ENCODE data around the gene DDC.

The DDC gene, protein sequence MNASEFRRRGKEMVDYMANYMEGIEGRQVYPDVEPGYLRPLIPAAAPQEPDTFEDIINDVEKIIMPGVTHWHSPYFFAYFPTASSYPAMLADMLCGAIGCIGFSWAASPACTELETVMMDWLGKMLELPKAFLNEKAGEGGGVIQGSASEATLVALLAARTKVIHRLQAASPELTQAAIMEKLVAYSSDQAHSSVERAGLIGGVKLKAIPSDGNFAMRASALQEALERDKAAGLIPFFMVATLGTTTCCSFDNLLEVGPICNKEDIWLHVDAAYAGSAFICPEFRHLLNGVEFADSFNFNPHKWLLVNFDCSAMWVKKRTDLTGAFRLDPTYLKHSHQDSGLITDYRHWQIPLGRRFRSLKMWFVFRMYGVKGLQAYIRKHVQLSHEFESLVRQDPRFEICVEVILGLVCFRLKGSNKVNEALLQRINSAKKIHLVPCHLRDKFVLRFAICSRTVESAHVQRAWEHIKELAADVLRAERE

DNA sequence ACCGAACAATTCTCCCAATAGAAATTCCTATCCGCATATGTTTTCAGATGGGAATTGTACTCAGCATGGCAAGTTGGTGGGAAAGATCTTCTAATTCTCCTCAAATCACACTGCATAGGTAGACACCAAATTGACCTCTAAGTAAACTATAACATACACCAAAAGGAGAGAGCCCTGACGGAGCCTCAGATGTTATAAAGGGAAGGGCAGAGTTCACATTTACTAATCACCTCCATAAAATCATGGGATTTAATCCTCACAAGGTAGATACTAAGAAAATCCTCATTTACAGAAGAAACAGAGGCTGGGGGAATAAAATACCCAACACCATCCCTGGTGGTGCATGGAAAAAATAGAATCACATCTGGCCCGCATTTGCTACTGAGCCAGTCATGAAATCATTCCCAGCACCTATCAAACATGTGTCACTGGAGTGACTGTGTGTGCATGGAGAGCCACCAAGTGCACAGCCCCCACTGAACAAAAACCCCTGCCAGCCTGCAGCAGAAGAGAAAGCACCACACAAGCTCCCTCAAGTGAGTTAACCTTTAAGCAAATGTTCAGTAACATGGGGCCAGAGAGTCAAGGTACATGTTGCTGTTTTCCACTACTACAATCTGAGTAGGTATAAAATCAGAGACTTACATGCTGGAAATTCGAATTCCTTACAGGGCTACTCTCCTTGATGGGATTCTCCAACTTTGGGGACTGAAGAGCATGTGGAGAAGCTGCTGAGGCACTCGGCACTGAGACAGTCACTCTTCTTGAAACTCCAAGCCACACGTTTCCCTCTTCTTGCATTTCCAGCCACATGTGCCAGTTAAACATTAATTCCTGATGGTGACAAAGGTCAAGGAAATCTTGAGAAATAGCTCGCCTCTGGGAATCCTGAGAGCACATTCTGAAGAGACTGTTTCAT, at the start of gene DDC:
TSS of gene DDC (minus strand) at position 766 of the 919 bp plus-strand sequence. CDS start 21,320 bp downstream, outside the sequence.
- no peak for DNase-seq

DNA sequence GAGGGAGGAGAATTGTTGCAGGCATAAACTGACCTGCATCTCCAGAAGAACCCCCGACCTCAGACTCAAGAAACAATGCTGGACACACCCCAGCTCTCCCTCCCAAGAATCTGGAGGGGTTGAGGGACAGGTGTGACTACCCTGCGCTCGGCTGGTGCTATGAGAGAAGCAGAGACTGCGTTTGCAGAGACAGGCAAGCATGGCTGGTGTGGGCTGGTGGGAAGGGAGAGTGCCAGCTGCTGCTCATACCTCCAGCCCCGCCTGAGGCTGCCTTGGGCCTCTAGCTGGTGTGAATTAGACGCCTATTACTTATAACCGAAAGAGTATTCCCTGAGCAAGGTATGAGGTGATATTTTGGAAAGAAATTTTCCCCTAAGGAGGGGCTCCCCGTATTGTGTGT, 48.3 kb upstream of the DDC start:
- DNase-seq = no peak

DNA sequence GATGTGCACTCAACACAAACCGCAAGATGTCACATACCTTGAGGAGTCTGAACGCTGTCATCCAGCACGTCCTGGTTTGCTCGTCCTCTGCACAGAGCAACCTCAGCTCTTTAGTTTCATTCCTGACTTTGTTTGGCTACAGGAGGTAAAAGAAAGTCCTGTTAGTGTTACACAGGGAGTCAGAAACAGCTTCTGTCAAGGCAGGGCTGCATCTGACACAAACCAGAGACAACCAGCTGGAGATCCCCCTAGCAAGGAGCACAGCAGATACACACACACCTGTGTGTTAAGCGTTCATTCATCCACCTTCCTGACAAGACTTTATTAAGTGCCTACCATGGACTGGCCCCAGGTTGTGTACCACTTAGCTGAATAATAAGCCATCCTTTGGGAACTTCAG, 47.5 kb upstream of the DDC start:
- no peak for DNase-seq

DNA sequence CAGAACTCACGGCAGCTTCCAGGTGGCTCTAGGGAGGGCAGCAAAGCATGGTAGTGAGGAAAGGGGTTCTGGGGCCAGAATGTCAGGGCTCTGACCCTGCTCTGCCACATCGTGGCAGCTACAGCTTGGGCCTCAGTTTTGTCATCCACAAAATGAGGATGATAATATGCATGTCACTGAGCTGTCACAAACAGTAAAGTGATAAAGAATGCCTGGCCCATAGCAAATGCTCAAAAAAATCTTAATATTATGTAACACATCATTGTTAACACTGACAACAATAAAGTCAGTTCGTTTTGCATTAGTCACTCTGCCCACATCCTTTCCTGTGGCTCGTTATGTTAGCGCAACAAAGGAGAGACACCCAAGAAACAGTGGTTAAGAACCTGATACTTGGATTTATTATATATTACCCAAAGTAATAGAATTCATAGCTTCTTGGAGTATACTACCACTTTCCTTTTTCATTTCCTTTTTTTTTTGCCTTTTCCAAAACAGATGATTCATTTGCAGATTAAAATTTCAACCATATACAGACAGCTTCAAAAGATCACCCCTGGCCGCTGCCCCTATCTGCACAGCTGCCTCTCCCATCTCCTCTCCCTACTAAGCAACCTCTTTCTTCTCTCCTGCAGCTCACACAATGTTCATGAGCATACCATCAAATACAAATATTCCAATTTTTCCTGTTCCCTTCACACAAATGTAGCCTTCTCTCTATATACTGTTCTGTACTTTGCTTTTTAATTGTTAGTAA, 45.5 kb upstream of the DDC start:
- DNase-seq = no peak

DNA sequence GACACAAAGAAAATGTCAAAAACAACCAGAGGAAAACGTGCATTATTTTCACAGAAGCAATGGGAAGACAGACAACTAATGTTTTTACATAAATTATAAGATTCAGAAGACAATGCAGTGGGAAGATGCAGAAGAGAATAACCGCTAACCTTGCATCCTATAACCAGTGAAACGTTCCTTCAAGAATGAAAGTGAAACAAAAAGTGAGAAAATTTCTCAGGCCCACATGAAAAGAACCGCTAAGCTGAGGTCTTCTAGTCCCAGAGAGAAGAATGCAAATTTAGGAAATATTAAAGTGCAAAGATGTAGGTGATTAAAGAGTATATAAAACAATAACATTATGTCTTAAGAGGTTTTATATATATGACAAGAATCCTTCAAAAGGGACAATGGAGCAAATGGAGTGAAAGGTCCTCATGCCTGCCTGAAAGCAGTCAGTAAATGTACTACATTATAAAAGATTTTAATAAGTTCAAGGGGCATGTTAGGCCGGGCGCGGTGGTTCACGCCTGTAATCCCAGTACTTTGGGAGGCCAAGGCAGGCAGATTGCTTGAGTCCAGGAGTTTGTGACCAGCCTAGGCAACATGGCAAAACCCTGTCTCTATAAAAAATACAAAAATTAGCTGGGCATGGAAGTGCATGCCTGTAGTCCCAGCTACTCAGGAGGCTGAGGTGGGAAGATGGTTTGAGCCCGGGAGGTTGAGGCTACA, 43.1 kb upstream of the DDC start:
- DNase-seq = no peak

DNA sequence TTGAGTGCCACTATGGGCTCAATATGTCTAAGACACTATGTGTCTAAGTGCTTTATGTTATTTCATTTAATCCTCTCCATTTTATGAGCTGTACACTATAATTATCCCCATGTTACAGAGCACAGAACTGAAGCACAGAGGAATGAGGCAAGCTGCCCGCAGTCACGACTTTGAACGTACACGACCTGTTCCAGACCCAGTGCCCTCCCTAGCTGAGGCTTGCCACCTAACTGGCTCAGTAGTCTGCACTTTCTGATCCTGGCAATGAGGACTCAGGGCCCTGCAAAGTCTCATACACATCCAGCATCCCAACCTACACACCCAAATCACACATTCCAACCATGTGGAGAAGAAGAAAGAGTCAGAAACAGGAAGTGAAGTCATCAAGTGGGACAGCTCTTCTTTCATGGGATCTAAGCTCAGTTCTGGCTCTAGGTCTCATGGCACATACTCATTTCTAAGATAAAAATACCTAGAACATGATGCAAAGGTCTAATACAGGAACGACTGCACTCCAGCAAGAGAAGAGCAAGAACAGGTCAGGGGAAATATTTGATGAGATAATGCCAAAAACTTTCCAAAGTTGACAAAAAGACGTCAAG, 42.4 kb upstream of the DDC start:
- DNase-seq = no peak

DNA sequence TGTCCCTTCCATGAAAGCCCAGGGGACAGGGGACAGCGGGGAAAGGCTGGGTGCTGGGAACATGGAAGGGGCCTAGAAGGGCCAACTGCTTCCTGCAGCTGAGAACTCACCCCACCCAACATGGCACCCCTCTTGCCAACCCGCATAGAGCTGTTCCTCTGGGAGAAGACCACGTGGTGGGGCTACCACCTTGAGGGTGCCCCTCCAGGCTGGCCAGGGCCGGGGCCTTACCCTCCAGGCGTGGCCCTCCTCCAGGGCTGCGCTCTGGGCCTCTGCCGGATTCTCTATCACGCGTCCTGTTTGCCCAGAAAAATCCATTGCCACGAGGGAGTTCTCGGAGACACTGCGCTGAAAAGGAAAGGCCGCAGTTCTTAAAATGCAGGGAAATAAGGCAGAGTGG, 39.9 kb upstream of the DDC start:
- no peak for DNase-seq

DNA sequence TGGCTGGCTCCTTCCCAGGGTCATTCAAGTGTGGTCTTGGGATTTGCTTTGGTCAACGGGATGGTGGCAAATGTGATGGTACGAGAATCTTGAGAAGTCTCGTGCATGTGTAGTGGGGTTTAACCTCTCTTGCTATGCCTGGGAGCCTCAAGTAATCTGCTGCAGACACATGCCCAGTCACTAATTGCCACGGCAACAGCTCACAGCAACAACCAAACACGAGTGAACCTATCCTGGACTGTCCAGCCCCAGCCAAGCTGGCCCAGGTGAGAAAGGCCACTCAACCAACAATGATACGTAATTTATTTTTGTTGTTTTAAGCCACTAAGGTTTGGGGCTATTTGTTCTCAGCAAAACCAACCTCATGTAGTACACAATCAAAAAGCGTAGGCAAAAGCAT, 38.1 kb upstream of the DDC start:
- no peak for DNase-seq

DNA sequence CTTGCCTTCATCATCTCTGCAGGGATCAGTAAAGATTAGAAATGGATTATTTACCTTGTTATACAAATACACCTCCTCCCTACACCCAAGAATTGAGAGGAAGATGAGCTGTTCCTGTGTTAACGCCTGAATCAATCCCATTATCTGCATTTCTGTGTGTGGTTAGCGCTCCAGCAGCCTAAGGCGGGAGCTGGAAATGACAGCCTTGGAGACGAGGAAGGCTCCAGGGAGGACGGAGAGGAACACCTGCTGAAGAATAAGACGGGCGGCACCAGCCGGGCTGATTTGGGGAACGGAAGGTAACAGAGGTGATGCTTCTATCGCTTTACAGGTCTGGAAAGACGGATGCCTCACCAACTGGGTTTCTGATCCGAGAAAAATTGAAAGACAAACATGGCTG, 34.2 kb upstream of the DDC start:
- no peak for DNase-seq

DNA sequence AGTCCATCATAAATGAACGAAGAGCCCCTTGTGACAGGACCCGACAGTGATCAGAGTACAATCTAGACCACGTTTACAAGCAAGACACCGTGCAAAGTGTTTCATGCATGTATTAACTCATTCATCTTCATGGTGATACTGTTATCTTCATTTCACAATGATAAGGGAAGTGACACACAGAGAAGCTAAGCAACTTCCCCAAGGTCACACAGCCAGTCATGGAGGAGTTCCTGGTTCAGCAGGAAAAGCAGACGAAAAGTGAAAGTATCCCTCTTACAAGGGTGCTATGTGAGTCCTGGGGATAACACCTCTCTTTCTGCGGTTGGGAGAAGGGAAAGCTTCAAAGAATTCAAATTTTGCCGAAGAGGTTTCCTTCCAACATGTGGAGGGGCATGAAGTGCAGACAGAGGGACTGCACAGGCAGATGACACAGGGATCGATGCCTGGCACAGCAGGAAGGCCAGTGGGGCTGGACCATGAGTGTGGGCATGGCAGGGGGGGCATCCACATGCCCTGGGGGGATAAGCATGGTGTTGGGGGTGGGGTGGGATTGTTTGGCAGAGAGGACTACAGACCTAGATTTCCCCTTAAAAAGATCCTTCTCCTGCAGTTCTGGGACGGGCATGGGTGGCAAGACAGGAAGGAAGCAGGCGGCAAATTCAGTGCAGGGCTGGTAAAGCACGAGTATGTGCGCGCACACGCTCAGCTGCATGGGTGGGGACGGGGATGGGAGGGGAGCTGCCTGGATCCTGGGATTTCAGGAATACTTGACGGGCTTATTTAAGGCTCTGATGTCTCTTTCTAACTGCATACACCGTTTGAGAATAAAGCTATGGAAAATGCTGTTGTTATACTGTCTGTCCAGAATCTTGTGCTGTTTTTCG, 33.5 kb upstream of the DDC start:
- DNase-seq = no peak

DNA sequence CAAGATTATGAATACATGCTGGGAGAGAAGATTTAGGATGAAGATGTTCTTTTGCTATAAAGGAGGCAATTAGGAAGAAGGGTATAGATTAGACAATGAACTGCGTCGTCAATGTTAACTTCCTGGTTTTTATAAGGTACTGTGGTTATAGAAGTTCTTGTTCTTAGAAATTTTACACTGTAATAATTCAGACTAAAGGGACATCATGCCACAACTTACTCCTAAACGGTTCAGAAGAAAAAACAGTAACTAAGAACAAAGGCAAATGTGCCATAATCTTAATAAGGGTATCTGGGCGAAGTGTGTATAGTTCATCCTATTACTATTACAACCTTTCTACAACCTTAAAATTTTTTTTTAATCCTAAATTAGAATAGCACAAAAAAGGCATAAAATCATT, 31.3 kb upstream of the DDC start:
- no peak for DNase-seq

DNA sequence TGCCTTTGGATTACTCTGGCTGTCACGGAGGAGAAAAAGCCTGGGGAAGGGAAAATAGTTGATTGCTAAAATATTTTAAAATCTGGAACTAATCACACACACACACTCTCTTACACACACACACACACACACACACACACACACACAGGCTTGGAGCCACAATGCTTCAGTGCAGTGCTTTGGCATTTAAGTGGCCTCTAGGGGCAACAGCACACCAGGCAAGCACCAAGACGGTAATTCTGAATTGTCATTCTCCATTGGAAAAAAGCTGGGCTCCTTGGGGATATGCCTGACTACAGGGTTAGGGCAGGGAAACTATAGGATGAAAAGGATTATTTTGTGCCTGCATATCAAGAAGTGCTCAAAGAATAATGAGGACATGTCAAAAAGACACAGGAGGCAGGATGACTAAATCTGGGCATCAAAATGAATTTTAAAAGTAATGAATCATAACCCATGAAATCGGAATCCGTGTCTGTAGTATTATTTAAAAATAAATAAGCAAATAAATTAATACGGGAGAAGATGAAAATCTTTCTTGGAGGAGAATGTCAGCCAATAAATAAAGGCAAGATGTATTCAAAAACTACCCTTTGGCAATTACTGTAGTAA, 30.4 kb upstream of the DDC start:
- no peak for DNase-seq

DNA sequence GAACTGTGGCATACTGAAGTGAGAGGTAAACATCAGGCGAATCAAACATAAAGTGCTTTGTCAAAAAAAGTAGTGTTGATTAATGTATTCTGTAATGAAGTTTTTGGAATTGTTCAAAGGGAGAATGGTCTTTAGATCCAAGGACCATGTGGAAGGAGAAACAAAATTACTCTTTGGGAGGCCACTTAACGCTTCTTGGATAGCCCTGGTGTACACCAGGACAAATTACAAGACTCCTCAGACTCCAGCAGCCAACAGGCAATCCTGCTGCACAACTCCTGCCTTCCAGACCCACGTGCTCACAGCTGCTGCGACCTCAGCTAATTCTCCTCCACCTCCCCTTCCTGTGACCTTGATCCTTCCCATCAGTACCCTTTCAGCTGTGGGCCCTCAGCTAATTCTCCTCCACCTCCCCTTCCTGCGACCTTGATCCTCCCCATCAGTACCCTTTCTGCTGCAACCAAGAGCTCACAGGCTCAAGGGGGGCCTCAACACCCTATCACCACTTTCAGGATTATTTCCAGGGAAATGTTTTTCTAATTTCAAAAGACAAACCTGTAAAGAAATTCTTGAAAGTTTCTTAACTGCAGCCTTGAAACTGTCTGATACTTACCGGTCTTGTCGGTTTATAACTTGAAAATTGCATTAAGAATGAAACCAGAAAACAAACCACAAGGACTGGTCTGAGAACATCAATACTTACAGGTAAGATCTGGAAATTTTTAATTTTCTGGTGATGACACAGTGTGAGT, 29.7 kb upstream of the DDC start:
- no peak for DNase-seq

DNA sequence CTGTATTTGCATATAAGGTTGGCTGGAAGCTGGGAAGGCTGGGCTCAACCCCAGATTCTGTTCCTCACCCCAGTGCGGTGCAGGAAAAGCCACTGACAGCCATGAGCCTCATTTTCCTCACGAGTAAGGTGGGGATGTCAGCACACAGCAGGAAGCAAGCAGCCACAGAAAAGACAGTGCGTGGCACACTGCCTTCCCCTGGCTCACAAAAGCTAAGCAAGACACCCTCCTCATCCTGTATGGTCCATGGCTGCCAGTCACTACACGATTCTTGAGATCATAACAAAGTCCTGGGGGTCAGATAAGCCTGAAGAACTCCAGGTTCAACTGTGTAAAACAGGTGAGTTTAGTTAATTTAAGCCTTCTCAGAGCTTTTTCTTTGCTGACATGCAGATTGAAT, 28.9 kb upstream of the DDC start:
- no peak for DNase-seq

DNA sequence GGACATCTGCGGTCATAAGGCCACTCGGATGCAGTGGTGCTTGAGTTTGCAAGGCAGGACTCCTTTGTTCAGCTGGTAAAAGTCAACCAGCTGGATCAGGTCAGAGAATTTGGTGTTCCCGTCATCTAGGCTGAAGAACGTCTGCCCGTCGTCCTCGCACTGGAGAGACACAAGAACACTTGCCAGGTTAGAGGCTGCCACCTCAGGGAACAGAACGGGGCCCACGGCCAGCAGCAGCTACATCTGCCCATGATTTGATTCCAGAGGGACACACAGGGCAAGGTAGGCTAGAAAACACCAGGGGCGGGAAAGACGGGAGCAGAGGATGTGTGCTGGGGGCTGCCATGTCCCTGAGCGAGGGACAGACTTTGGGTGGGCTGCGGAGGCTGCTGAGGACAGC, 27.7 kb upstream of the DDC start:
- DNase-seq = no peak

DNA sequence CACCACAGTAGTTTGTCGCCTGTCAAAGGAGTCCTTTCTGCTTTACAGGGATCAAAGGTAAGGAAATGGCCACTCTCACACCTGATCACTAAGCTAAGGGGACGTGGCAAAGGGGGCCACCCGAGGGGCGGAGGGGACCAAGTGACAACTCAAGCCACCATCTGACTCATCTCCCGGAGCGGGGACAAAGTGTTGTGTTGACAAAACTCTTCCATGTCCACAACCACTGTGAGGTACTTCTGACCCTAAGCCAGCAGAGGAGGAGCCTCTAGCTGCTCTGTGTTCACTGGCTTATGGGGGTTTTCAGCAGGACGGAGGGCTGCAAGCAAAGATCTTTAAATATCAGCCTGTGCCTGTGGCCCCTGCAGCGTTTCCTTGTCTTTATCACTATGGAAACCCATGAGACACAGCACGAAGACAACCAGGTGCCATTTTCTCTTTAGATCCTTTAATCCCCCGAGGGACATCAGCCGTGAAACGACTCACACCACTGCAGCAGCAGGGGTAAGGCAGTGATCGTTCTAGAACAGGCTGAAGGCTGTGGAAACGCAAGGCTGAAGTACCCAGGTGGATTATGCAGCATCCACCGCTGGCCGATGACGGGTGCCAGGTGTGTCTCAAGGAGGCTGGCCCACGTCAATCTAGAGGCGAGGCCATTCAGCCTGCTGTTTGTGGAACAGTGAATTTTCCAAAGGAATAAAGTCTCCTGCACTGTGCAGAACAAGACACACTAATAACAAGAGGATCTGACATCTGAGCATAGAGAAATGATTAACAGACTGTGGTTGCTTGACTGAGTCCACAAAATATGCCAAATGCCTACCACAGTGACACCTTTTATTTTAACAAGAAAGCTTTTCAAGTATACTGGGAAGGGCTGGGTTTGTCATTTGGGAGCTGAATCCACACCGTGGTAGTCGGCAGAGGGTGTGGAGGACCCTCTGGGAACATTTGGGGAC, 26.6 kb upstream of the DDC start:
- no peak for DNase-seq

DNA sequence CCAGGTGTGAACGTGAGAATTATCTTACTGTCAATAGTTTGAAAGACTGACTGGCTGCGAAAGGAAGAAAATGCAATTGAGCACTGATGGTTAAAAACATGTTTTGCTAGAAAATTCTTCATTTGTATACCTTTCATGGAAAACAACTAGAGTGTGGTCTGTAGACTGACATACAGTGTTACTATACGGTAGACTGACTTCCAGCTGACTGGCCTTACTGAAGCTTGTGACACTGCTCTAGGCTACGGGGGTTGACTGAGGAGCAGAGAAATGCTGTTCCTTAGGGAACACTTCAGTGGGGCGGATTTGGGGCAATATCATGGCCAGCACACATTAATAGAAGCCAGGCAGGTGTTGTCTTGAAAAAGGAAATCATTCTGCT, 25.9 kb upstream of the DDC start:
- DNase-seq = no peak

DNA sequence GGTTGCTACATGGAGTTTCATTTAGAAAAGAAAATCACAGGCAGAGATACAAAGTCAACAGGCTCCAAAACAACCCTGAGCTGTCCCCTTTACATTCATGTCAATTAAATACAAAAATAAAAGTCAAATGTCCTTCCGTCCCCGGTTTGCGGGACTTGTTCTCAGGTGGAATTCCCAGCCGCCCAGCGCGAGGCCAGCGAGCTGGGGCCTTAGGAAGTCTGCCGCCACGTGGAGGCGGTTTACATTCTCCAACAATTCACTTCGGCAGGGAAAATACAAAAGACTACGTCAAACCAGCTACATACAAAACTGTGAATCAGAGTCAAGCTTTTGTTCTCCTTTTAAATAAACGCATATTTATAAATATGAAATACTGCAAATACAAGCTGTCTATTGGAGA, 25.3 kb upstream of the DDC start:
- no peak for DNase-seq

DNA sequence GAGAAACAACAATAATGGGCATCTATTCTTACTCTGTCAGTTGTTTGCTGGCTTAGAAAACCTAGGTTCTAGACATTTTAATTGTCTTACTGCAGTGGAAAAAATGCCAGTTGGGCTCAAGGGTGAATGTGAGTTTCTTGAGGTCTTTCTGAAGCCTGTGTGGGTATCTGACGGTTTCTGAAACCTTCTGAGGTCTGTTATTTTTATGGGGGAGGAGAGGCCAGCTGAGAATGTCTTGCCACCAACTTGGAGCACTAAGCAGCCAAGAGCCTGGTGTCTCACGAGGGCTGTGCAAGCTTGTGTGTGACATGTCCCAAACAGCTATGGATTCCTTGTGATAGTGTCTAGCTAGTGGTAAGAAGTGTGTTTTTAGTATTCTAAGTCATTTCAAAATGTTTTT, 24.2 kb upstream of the DDC start:
- DNase-seq = no peak

Measured in GOT3 (cell line).